ENCODE data around the gene SLC5A9.

SLC5A9 gene

DNA sequence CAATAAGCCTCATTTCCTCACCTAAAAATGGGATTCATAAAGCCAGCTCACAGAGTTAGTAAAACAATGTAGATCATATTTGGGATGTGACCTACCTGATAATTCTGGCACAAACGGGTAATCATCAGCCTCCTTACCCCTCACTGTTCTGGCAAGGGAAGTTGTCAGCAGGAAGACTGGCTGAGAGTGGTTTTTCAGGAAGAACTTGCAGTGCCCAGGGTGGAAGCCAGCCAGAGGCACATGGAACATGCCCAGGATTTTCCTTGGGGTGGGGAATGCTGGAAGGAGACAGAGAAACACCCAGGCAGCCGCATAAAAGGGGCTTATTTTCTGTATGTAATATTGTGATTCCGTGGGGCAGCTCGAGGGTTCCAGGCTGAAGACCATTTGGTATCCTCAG is 7.7 kb upstream of the SLC5A9 start:
- no peak for DNase-seq

DNA sequence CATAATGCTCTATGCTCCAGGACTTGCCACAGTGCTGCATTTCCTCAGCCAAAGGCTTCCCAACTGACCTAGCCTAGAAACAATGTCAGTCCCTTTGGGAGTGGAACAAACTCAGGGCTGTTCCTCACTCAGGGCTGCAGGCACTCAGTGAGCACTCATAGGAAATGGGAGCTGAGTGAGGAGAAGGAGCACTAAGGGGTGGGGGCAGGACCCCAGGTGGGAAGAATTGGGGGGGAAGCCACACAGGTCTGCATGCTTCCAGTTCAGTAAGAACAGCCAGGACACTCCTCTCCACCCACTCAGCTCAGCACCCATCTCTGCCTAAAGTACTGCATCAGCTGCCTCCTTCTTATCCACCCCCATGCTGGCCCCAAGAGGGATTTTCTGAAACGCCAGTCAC is 7.3 kb upstream of the SLC5A9 start:
- no peak for DNase-seq

DNA sequence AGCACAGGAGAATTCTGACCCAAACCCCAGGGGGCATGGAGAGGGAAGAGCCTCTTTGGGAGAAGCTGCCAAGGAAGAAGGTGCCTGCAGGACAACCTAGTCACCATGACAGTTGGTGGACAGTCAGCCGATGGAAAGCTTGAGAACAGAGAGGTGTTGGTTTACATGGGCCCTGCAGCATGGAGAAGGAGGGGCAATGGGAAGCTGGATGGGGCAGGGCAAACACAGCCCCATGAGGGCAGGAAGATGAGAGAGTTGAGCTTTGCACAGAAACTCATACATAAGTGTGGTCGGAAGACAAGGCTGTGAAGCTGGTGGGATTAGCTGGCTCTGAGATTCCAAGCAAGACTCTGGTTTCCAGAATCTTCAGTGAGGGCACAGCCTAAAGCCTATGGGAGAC is 6.6 kb upstream of the SLC5A9 start:
- no peak for DNase-seq

DNA sequence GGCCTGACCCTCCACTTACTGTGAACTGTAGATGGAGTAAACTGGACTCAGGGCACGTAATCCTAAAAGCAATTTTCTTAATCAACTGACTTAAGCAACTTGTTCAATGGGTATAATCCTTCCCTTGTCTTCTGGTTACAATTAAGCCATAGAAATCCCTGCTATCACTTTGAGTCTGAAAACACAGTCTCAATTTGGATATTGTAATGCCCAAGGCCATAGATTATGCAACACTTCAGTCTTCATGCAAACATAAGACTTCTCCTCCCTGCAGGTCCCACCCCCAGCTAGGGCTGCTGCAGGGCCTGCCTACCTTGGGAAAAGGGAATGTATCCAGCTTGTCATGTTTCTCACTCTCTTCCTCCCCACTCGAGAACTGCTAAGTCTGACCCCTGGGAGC is 6.2 kb upstream of the SLC5A9 start:
- no peak for DNase-seq

DNA sequence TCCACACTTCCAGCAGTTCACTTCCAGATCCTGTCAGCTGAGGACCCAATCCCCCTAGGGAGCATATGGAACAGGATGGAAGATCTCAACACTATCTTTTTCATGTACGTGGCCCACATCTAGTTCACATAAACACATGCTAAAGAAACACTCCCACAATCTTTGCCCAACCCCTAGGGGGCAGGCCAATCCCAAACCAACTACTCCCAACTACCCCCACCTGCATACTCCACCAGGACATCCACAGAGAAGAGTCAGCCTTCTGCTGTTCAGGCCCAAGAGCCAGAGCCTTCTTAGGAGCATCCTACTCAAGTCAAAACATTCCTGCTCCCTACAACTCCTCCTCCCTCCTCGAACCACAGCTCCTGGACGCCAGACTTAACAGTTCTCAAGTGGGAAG is 5.6 kb upstream of the SLC5A9 start:
- DNase-seq, result no peak

DNA sequence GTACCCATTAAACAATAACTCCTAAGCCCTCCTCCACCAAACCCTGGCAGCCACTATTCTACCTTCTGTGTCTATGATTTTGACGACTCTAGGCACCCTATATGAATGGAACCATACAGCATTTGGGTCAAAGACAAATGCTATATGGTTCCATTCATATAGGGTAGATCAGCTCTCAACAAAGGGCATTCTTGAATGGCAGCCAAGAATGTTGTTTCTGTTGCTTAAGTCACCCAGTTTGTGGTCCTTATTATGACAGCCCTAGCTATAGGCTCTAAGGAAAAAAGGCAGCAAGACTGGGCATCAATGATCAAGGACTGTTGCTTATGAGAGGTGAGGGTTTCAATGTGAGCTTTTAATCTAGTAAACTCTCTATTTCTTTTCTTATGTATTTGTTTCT is 4.7 kb upstream of the SLC5A9 start:
- no peak for DNase-seq

DNA sequence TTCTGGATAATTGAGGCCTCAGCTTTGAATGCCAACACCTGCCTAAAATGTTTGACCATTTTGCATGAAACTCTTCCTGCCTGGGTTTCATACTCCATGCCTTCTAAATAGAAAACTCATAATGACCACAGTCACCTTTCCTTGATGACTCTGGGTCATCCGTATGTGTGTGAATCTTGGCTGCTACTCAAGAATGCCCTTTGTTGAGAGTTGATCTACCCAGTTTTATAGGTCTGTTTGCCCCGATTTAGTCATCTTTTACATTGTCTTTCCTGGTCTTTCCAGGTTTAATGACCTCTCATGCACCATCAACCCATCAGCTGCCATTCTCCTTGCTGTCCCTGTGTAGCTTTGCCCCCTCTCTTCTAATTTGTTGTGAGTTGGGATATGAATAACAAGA is 2.7 kb upstream of the SLC5A9 start:
- no peak for DNase-seq

DNA sequence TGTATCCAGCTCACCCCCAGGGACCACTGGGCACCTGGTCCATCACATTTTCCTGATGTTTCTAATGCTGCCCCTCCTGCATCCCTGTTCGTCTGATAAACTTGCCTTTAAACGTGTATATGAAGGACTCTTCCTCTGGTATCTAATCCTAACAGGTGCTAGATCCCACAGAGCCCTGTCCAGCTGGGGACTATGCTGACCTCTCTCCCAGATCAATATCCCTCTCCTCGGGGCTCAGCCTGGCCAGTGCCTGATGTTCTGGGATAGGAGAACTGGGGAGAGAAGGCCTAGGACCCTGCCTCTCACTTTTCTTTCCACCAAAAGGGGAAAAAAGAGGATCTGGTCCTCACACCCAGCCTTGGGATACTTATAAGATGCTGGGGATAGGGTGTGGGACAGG is 1.4 kb upstream of the SLC5A9 start:
- no peak for DNase-seq

DNA sequence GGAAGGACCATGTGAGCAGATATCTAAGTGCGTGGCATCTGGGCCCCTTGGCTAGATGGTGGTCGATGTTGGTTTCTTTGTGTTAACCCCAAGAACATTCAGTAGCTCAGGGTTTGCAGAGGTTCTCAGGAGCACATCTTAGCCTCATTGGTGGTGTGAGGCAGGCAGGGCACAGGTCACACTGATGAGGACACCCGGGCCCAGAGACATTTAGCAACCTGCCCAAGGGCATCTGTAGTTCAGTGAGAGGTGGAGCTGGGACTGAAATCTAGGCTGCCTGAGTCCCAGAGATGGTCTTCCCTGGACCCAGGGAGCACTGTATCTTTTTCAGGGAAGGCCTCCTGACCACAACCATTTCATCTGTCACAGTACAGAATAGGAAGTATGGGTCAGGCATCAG is 859 bp upstream of the SLC5A9 start:
- DNase-seq, result no peak

DNA sequence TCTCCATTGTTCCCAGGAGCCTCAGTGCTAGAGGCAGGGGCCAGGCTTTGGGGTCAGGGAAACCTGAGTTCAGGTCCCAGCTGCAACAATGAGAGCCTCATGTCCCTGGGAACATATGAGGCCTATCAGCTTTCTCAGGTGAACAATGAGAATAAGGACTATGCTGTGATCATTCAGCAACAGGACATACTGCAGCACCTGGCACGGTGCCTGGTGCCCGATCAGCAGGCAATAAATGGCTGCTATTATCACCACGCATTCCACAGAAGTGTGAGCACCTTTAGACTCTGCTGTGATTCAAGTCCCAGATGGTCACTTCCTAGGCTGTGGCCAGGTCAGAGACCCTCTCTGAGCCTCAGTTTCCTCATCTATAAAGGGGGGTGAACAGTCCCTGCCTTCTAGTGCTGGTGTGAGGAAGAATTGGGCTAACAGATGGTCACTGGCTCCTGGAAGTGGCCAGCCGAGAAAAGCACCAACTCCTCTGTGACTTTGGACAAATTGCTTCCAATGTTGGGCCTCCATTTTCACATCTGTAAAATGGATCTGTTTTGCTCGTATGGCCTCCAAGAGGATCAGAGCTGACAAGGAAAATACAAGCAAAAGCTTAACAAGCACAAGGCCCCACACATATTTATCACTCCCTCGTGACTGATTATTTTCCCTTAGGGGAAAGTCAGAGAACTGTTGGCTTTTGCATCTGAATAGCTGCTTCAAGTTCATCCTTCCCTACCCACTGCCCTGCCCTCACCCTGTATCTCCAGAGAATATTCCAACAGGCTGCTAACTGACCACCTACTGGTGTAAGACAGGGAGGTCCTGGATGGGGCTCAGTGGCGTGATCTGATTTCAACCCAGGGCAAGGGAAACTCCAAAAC is 1.1 kb downstream of the SLC5A9 start:
- no peak for DNase-seq

DNA sequence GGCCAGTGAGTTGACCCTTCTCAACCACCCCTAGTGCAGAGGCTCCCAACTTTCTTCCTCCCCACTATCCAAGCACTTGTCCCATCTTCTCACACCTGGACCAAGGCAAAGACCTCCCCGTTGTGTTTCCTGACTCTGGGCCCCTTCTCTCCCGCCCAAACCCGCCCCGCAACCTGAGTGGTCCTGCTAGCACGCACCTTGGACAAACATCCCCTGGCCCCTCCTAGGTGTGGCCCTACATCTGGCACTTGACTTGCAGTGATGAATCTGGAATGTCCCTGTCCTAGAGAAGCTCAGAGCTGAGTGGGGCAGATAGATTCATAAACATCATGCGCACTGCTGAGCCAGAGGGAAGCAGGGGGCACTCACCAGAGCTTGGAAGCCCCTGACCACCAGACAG is 2.3 kb downstream of the SLC5A9 start:
- no peak for DNase-seq

DNA sequence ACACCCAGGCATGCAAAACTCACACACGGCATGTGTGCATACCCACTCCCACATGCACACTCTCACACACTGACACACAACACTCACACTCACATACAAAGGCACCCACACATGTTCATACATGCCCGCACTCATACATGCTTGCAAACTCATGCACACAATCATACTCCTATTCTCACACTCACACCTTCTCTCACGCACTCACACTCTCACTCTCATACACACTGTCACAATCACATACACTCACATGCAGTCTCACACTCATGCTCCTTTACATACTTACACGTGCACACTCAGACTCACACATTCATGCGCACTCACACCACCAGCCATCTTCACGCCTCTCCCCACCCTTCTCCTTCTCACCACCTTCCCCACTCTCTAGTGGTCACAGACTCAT is 3.1 kb downstream of the SLC5A9 start:
- no peak for DNase-seq

DNA sequence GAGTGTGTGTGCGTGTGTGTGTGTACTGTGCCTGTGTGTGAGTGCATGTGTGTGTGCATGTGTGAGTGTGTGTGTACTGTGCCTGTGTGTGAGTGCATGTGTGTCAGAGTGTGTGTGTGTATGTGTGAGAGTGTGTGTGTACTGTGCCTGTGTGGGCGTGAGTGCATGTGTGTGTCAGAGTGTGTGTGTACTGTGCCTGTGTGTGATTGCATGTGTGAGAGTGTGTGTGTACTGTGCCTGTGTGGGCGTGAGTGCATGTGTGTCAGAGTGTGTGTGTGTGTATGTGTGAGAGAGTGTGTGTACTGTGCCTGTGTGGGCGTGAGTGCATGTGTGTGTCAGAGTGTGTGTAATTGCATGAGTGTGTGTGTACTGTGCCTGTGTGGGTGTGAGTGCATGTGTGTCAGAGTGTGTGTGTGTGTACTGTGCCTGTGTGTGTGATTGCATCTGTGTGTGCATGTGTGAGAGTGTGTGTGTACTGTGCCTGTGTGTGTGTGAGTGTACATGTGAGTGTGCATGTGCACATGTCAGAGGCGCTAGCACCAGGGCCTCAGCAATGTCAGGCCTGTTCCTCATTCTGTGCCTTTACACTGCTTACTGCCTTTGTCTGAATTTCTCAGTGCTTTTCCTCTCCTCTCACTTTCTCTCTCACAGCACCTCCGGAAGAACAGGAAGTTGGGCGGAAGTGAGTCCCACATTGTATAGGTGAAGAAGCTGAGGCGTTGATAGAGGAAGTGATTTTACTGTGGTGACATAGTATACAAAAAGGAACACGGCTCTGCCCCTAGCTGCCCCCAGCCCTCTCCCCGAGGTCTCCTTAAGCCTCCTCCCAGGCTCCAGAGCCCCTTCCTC is 4.9 kb downstream of the SLC5A9 start:
- DNase-seq, result no peak

DNA sequence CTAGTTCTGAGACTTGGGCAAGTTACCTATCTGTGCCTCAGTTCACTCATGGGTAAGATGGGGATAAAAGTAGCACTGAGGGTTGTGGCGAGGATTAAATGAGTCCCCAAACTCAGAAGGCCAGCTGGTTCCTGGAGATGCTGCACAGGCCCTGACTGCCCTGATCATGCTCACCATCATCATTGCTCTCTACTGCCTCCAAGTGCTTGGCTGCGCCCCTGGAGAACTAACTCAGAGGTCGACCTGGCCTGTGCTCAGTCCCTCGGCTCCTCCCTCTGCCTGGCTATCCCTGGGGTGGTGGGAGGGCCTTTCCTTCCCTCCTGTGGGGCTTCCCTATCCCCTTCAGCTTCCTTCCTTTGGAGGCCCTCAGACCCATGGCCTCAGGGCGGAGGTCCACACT is 5.6 kb downstream of the SLC5A9 start:
- DNase-seq, result no peak

DNA sequence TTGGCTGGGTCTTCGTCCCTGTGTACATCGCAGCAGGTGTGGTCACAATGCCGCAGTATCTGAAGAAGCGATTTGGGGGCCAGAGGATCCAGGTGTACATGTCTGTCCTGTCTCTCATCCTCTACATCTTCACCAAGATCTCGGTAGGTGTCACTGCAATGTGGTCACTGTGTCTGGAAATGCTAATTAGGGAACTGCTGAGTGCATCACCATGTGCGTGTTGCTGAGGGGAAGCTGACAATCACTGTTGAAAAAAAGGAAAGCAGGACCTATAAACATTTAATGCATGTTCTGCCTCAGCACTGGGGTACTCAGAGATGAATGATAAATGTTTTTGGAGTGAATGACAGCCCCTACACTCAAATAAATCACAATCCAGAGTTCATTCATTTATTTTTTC is 6.8 kb downstream of the SLC5A9 start:
- no peak for DNase-seq

DNA sequence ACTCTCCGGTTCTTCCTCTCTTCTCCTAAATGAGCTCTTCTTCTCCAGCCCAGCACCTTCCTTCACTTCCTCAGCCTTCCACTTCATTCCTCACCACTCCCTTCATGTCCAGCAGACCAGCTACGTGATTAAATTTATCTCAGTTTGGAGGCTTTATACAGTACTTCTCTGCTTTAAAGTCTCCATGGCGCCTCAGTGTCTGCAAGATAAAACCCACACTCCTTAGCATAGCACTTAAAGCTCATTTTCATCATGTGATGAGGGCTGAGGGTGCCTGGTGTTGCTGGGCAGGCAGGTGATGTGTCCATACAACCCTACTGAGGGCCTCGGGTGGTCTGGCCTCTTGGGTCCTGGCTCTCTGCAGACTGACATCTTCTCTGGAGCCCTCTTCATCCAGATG is 7.7 kb downstream of the SLC5A9 start:
- no peak for DNase-seq

DNA sequence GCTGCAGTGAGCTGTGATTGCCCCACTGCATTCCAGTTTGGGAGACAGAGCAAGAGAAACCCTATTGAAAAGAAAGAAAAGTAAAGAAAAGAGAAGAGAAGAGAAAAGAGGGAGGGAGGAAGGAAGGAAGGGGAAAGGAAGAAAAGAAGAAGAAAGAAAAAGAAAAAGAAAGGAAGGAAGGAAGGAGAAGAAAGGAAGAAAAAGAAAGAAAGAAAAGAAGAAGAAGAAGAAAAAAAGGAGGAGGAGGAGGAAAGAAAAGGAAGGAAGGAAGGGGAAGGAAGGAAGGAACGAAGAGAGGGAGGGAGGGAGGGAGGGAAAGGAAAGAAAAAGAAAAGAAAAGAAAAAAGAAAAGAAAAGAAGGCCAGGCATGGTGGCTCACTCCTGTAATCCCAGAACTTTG is 10.2 kb downstream of the SLC5A9 start:
- DNase-seq, result no peak

DNA sequence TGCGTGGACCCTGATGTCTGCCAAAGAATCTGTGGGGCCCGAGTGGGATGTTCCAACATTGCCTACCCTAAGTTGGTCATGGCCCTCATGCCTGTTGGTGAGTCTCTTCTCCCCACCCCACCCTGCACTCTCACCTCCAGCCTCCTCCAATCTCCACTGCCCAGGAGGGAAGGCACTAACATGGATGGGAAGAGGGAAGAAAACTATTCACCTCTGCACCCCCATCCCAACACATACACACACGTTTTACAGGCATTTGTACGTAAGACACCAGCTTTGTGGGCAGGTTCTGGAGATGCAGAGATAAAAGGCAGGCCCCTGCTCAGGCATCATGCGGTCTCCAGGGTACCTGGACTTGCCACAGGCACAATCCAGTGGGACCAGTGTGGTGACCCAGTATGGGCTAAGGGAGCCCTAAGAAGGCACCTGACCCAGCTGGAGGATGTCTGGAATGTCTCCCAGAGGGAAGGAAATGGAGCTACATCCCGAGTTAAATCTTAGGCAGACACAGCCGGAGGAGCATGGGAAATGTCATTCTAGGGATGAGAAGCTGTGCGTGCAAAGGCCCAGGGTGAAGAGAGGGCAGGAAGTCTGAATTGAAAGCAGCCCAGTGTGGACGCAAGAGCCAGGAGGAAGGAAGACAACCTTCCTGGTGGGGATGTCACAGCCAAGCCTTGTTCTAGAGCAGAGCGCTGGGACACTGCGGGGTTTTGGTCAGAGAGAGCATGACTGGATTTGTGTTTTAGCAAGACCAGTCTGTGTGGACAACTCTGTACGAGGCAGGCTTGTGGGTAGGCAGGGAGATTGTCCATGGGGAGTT is 11.4 kb downstream of the SLC5A9 start:
- DNase-seq, result no peak

DNA sequence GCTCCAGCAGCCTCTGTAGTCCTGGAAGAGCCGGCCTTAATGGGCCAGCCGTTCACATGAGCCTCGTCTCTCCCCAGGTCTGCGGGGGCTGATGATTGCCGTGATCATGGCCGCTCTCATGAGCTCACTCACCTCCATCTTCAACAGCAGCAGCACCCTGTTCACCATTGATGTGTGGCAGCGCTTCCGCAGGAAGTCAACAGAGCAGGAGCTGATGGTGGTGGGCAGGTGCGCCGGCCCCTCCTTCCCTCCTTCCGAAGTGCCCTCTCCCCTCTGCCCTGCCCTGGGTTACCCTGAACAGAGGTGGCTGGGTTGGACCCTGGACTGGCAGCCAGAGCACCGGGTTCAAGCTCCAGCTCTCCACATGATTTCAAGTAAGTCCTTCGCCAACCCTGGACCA is 13.1 kb downstream of the SLC5A9 start:
- DNase-seq, result no peak

DNA sequence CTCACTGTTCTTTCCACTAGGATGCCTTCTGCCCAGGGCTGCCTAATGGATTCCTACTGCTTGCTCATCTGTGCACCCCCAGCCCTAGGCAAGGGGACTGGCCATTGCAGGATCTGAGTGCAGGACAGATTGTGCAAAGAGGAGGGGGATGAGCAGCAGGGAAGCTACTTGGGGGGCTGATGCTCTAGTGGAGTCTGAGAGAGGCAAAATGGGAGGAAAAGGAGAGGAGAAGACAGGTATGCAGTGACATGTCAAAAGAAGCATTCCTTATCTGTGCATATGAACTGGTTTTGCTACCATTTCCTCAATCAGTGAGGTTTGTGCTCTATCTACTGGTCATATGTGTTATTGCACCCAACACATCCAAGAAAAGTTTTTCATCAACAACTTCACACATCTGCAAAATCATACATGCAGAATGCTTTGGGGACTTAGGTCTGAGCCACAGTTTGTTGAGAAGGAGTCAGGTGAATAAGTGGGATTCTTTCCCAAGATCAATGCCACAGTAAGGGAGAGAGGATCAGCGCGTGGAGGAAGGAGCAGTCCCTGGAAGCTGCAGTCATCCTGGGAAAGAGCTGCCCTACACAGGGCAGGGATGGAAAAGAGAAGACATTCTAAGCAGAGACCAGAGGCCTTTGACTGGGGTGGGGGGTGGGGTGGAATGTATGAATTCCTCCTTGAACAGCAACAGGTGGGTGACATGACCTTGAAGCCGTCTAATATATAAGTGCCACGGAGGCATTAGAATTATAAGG is 14.4 kb downstream of the SLC5A9 start:
- DNase-seq, result no peak

DNA sequence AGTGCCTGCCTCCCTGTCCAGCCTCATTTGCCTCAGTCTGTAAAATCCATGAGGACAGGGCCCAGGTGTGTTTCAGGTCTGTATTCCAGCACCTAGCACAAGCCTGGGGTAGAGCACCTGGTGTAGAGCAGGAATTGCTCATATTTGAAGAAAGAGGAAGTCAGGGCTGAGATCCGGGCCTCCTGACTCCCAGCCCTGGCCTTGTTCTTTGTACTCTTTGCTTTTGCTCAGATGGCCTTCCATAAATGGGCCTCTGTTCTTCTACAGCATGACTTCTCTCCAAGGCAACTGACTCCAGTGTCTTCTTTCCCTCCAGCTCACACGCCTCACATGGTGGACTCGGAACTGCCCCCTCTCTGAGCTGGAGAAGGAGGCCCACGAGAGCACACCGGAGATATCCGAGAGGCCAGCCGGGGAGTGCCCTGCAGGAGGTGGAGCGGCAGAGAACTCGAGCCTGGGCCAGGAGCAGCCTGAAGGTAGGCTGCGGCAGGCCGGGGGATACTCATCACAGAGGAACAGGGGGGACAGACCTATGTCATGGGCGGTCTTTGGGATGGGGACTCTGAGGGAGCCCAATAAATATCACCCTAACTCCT is 19.7 kb downstream of the SLC5A9 start:
- DNase-seq, result no peak

DNA sequence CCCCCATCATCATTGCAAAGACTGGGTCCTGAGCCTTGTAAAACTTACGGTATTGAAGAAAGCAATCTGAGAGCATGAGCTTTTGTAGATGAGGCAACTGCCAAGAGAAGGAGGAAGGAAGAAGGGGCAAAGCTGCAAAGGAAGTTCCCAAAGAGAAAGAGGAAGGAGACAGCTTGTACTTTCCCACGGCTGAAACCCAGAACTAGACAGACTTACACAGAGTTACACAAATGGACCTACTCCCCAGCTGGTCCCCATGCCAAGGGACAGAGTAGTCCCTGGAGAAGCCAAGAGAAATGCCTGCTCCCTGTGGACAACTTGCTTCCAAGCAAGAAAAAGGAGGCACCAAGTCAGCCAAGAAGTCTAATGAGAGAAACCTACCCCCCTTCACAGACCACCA is 22.6 kb downstream of the SLC5A9 start:
- no peak for DNase-seq
